Thyroid gland (tissue), 4 donors: Measurements from ENCODE around the gene FAM111B.

ENCODE experiments used
- POLR2A ChIP-seq, 2 donors: fragments of 450-650 bp; IDR thresholded peaks; one replicate each; pipeline ENCODE4 v1.6.1; 2017; ENCODE audit warnings: antibody characterized with exemption in 2 of 2, mild to moderate bottlenecking in 2 of 2, moderate library complexity in 1 of 2
- TF ChIP-seq, protein P1 (sequence below), 6 experiments: fragments of 200-600 bp in 3 of 6; fragments of 450-650 bp in 3 of 6; sonication (generic) in 3 of 6; IDR thresholded peaks; one replicate each; pipeline ENCODE4 v1.5.1; 2016 to 2019; ENCODE audit warnings: antibody characterized with exemption in 6 of 6, mild to moderate bottlenecking in 2 of 6, inconsistent platforms in 1 of 6, moderate library complexity in 1 of 6

DNA sequence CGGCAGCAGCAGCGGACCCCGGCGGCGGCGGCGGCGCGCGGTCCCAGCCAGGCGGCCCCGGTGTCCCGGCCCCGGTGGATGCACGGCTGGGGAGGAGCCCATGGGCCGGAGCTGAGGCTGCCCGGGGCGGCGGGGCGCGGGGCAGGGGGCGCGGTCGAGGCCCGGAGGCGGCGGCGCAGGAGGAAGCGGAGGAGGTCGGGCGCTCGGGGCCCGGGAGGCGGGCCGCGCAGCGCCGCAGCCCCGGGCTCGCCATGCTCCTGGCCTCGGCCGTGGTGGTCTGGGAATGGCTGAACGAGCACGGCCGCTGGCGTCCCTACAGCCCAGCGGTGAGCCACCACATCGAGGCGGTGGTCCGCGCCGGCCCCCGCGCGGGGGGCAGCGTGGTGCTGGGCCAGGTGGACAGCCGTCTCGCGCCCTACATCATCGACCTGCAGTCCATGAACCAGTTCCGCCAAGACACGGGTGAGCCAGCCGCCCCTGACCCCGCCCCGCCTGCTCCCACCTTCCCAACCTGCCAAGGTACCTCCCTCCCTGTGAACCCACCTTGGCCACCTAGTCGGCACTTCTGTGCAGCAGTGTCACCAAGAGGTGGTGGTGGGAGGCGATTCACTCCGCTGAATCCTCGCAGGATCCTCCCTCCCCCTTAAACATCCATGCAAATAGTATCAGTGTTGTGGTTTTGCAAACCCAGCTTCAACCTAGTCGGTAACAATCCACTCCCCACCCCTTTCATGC, 65.5 kb downstream of the FAM111B start:
- TF ChIP-seq, protein P1, sequence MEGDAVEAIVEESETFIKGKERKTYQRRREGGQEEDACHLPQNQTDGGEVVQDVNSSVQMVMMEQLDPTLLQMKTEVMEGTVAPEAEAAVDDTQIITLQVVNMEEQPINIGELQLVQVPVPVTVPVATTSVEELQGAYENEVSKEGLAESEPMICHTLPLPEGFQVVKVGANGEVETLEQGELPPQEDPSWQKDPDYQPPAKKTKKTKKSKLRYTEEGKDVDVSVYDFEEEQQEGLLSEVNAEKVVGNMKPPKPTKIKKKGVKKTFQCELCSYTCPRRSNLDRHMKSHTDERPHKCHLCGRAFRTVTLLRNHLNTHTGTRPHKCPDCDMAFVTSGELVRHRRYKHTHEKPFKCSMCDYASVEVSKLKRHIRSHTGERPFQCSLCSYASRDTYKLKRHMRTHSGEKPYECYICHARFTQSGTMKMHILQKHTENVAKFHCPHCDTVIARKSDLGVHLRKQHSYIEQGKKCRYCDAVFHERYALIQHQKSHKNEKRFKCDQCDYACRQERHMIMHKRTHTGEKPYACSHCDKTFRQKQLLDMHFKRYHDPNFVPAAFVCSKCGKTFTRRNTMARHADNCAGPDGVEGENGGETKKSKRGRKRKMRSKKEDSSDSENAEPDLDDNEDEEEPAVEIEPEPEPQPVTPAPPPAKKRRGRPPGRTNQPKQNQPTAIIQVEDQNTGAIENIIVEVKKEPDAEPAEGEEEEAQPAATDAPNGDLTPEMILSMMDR (IDR thresholded peaks at IDR 0.05), result no peak
- TF ChIP-seq POLR2A (IDR thresholded peaks at IDR 0.05), result no peak
